DOHH2 (cell line): ENCODE data around the gene DGAT2.

Experiments
- H3F3A ChIP-seq: fragments of 200-600 bp; sonication (generic), shearing (Covaris generic); 2 replicates; pipeline ENCODE4 v1.6.0; 2016; ENCODE audit warnings: antibody characterized with exemption, mild to moderate bottlenecking; ENCODE audit not compliant: control insufficient read depth, insufficient read depth
- H3K27ac ChIP-seq: fragments of 200-600 bp; sonication (generic); 2 replicates; pipeline ENCODE4 v1.5.1; 2014; ENCODE audit warnings: low read depth, mild to moderate bottlenecking, low read length, moderate library complexity
- H3K27me3 ChIP-seq: fragments of 200-600 bp; sonication (generic); 2 replicates; pipeline ENCODE4 v1.6.1; 2014; ENCODE audit warnings: mild to moderate bottlenecking, low read length, mixed read lengths; ENCODE audit not compliant: control insufficient read depth
- H3K36me3 ChIP-seq: fragments of 200-600 bp; sonication (generic); 2 replicates; pipeline ENCODE4 v1.6.1; 2014; ENCODE audit warnings: mild to moderate bottlenecking, low read length, moderate library complexity, mixed read lengths; ENCODE audit not compliant: control insufficient read depth
- H3K4me1 ChIP-seq: fragments of 200-600 bp; sonication (generic); 2 replicates; pipeline ENCODE4 v1.6.1; 2014; ENCODE audit warnings: mild to moderate bottlenecking, low read length, mixed read lengths; ENCODE audit not compliant: control insufficient read depth
- H3K4me2 ChIP-seq: fragments of 200-600 bp; sonication (generic); 2 replicates; pipeline ENCODE4 v1.6.0; 2014; ENCODE audit warnings: mild to moderate bottlenecking, low read length, moderate library complexity
- H3K4me3 ChIP-seq: fragments of 200-600 bp; sonication (generic); 2 replicates; pipeline ENCODE4 v1.5.1; 2014; ENCODE audit warnings: mild to moderate bottlenecking, low read length, mixed read lengths
- H3K79me2 ChIP-seq: fragments of 200-600 bp; sonication (generic); 2 replicates; pipeline ENCODE4 v1.6.1; 2014; ENCODE audit warnings: mild to moderate bottlenecking, low read length, mixed read lengths; ENCODE audit not compliant: control insufficient read depth
- H3K9me2 ChIP-seq: fragments of 200-600 bp; sonication (generic); replicated peaks from 2 replicates; pipeline ENCODE4 v1.6.1; 2014; ENCODE audit warnings: mild to moderate bottlenecking, low read length, mixed read lengths; ENCODE audit not compliant: control insufficient read depth
- H3K9me3 ChIP-seq: fragments of 200-600 bp; sonication (generic); 2 replicates; pipeline ENCODE4 v1.6.1; 2014; ENCODE audit warnings: antibody characterized with exemption, low read length, mixed read lengths; ENCODE audit not compliant: control insufficient read depth, insufficient read depth
- H4K20me1 ChIP-seq: fragments of 200-600 bp; sonication (generic); 2 replicates; pipeline ENCODE4 v1.6.0; 2014; ENCODE audit warnings: low read depth, mild to moderate bottlenecking, antibody characterized with exemption, low read length, moderate library complexity; ENCODE audit not compliant: control insufficient read depth, insufficient read depth
- EZH2phosphoT487 ChIP-seq: fragments of 200-600 bp; sonication (generic); IDR thresholded peaks from 2 replicates; pipeline ENCODE4 v1.6.1; 2017; ENCODE audit warnings: borderline replicate concordance, mild to moderate bottlenecking, antibody characterized with exemption, low read length, moderate library complexity, mixed read lengths
- TF ChIP-seq, protein P1 (sequence below): fragments of 200-600 bp; sonication (generic); IDR thresholded peaks from one replicate; pipeline ENCODE4 v1.5.1; 2014; ENCODE audit warnings: antibody characterized with exemption, mild to moderate bottlenecking, low read depth, low read length; ENCODE audit not compliant: poor library complexity, severe bottlenecking

The DGAT2 gene

DNA sequence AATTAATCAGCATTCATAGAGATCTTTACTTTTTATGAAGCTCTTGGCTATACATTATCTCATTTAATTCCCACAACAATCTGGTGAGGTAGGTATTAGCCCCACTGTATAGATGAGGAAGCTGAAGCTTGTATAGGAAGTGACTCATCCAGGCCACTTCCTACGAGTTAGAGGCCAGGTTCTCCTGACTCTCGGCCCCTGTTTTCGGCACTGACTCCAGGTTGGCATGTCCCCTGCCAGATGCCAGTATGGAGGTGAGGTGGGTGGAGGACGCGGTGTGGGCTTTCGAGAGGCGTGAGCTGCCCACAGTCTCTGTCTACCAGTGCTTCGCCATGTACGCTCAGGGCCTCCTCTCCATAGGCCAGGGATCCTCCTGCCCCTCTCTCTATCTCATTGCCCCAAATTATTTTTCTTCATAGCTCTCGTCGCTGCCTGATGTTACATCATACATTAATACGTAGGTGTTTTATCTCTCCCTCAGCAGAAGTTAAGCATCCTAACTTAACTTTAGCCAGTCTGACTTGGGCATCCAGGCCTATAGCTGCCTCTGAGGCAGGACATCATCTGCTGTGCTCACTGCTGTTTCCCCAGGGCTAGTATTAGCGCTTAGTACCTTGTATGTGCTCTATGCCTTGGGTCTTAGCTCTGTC is 9.0 kb downstream of the DGAT2 start:
- H3K4me3 ChIP-seq = no peak overlapping the region
- no peaks in the 10 kb centered on the region for H3K79me2 ChIP-seq
- H4K20me1 ChIP-seq = no peaks in the 10 kb centered on the region
- no peaks in the 10 kb centered on the region for H3K36me3 ChIP-seq
- TF ChIP-seq EZH2phosphoT487 = no peak
- TF ChIP-seq, protein P1, sequence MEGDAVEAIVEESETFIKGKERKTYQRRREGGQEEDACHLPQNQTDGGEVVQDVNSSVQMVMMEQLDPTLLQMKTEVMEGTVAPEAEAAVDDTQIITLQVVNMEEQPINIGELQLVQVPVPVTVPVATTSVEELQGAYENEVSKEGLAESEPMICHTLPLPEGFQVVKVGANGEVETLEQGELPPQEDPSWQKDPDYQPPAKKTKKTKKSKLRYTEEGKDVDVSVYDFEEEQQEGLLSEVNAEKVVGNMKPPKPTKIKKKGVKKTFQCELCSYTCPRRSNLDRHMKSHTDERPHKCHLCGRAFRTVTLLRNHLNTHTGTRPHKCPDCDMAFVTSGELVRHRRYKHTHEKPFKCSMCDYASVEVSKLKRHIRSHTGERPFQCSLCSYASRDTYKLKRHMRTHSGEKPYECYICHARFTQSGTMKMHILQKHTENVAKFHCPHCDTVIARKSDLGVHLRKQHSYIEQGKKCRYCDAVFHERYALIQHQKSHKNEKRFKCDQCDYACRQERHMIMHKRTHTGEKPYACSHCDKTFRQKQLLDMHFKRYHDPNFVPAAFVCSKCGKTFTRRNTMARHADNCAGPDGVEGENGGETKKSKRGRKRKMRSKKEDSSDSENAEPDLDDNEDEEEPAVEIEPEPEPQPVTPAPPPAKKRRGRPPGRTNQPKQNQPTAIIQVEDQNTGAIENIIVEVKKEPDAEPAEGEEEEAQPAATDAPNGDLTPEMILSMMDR = no peak
- H3K4me1 ChIP-seq = peaks cover 19% of the 10 kb centered on the region
- no peaks in the 10 kb centered on the region for H3F3A ChIP-seq
- H3K9me3 ChIP-seq = no peaks in the 10 kb centered on the region
- H3K9me2 ChIP-seq = no peaks in the 10 kb centered on the region
- H3K27me3 ChIP-seq = no peaks in the 10 kb centered on the region
- no peak overlapping the region for H3K4me2 ChIP-seq
- H3K27ac ChIP-seq = no peak overlapping the region

DNA sequence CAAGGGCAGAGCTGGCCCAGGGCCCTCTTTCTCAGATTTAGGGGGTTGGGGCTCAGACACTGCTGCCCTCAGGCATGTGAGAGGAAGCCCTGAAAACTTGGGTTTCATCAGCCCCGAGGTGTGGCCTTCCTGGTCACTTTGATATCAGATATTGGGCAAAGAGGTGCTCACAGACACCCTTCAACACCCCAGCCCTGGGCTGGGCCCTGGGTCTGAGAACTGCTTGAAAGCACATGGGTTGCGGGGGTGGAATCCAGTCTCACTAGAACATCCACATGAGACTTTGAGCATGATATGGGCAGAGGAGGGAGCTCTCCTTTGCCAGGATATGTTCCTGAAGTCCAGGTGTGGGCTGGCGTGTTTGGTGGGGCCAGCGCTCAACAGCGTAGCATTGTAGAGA is 10.4 kb downstream of the DGAT2 start:
- H4K20me1 ChIP-seq = no peaks in the 10 kb centered on the region
- H3K4me3 ChIP-seq = no peak overlapping the region
- H3K9me3 ChIP-seq = no peaks in the 10 kb centered on the region
- no peak overlapping the region for H3K4me2 ChIP-seq
- TF ChIP-seq EZH2phosphoT487 = no peak
- TF ChIP-seq, protein P1 = no peak
- H3K36me3 ChIP-seq = no peaks in the 10 kb centered on the region
- no peaks in the 10 kb centered on the region for H3K79me2 ChIP-seq
- no peak overlapping the region for H3K27ac ChIP-seq
- H3K4me1 ChIP-seq = peaks cover 6% of the 10 kb centered on the region
- no peaks in the 10 kb centered on the region for H3K27me3 ChIP-seq
- no peaks in the 10 kb centered on the region for H3F3A ChIP-seq
- H3K9me2 ChIP-seq = no peaks in the 10 kb centered on the region

DNA sequence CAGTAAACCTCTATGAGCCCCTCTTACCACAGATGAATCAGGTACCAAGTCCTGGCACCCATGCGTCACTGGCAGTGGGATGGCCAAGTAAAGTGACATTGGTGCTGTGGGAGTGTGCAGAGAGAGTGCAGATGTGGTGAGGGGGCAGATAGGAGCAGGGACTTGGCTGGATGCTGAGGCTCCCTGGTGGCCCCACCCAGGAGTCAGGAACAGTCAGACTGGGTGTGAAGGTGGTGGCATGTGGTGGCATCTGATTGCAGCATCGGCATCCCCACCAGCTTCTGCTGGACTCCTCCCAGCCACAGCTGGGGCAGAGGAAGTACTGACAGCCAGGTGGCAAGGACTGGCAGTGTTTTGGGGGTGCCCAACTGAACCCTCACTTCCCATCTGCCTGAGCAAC is 11.4 kb downstream of the DGAT2 start:
- Histone ChIP-seq H3K36me3 (no peaks in the 10 kb centered on the region), H3K4me2 (no peak overlapping the region), H3K9me2 (no peaks in the 10 kb centered on the region), H3K27ac (no peak overlapping the region), H3K4me3 (no peak overlapping the region), H3K27me3 (no peaks in the 10 kb centered on the region), H3K4me1 (no peaks in the 10 kb centered on the region), H3K79me2 (no peaks in the 10 kb centered on the region), H3K9me3 (no peaks in the 10 kb centered on the region), H4K20me1 (no peaks in the 10 kb centered on the region), H3F3A (no peaks in the 10 kb centered on the region)
- TF ChIP-seq EZH2phosphoT487 = no peak
- TF ChIP-seq, protein P1 = no peak
